HCT116 (cell line): ENCODE data around the gene SYNJ2. TPM values are rescaled to one million over a fixed set of nuclear protein-coding genes. Genes with fewer than 3 reads are reported as not detected.

Source experiments
- ATAC-seq: fragments of 200-7000 bp; cut with Tn5 transposase; 2 replicates; pipeline ENCODE4 v1.9.1; 2020; ENCODE audit warnings: mild to moderate bottlenecking, moderate library complexity
- BruUV-seq: library from RNA; stranded (reverse); fragments of 400-500 nt; replicated peaks from 2 replicates; lab custom pipeline; 2021; lab: Mats Ljungman, UMichigan
- CTCF ChIA-PET: fragments of 300-600 bp; sonication (Branson Sonifier 250); formaldehyde crosslinking; loops from one replicate; lab custom pipeline; 2021; ENCODE audit warnings: antibody characterized with exemption; lab: Charles Lee
- POLR2A ChIA-PET: fragments of 300-600, 350-600 bp; sonication (Branson Sonifier 250); formaldehyde crosslinking; loops from one replicate; lab custom pipeline; 2021; ENCODE audit warnings: antibody characterized with exemption; lab: Charles Lee
- RAD21 ChIA-PET, 2 experiments: fragments of 300-600 bp; sonication (Branson Sonifier 250); formaldehyde crosslinking; loops; one replicate each; lab custom pipeline; 2023; ENCODE audit warnings: low total read pairs in 2 of 2; ENCODE audit not compliant: uncharacterized antibody in 2 of 2, unreplicated experiment in 2 of 2, low non-redundant PET in 1 of 2; lab: Charles Lee
- DNase-seq: peaks from one replicate; pipeline ENCODE4 v3.0.0-alpha.2; 2010; ENCODE audit warnings: low read depth, low spot score
- H2AFZ ChIP-seq: fragments of 200-600 bp; shearing (Covaris generic), sonication (generic); 2 replicates; pipeline ENCODE4 v1.6.1; 2017; ENCODE audit warnings: low read depth, mixed run types, mixed read lengths, antibody characterized with exemption, low read length; ENCODE audit not compliant: poor library complexity, severe bottlenecking
- H3K27ac ChIP-seq: 2 replicates; pipeline ENCODE4 v1.5.1; 2012; ENCODE audit warnings: low read depth, low read length
- H3K27me3 ChIP-seq: fragments of 200-600 bp; sonication (generic); 2 replicates; pipeline ENCODE4 v1.6.1; 2016; ENCODE audit warnings: mixed run types, low read length, mixed read lengths; ENCODE audit not compliant: insufficient read depth
- H3K36me3 ChIP-seq, 2 experiments: fragments of 200-500 bp in 1 of 2; fragments of 200-600 bp in 1 of 2; sonication (Bioruptor generic) in 1 of 2; sonication (generic) in 1 of 2; 2 replicates each; pipeline versions ENCODE4 v1.5.1 to v1.6.1; 2014 to 2016; ENCODE audit warnings: low read length in 2 of 2, inconsistent platforms in 1 of 2, mixed read lengths in 1 of 2, mixed run types in 1 of 2; ENCODE audit not compliant: insufficient read depth in 2 of 2, control insufficient read depth in 1 of 2
- H3K4me1 ChIP-seq, 2 experiments: fragments of 200-600 bp in 1 of 2; sonication (generic) in 1 of 2; 2 replicates each; pipeline versions ENCODE4 v1.5.1 to v1.6.1; 2012 to 2017; ENCODE audit warnings: low read length in 2 of 2, inconsistent platforms in 1 of 2, mild to moderate bottlenecking in 1 of 2, mixed read lengths in 1 of 2, mixed run types in 1 of 2, moderate library complexity in 1 of 2; ENCODE audit not compliant: insufficient read depth in 2 of 2, control insufficient read depth in 1 of 2
- H3K4me2 ChIP-seq: fragments of 200-600 bp; sonication (generic); 2 replicates; pipeline ENCODE4 v1.6.1; 2017; ENCODE audit warnings: mixed run types, low read length, mixed read lengths
- H3K4me3 ChIP-seq, 2 experiments: fragments of 200-600 bp in 1 of 2; sonication (generic) in 1 of 2; replicated peaks in 1 of 2; 2 replicates each; pipeline ENCODE4 v1.5.1; 2011 to 2016; ENCODE audit warnings: low read length in 2 of 2, control low read depth in 1 of 2, low read depth in 1 of 2, mild to moderate bottlenecking in 1 of 2, mixed read lengths in 1 of 2, mixed run types in 1 of 2
- H3K79me2 ChIP-seq: fragments of 200-600 bp; sonication (generic); 2 replicates; pipeline ENCODE4 v1.6.1; 2017; ENCODE audit warnings: mild to moderate bottlenecking, mixed run types, low read length, moderate library complexity, mixed read lengths; ENCODE audit not compliant: insufficient read depth
- H3K9ac ChIP-seq: fragments of 200-600 bp; sonication (generic); 2 replicates; pipeline ENCODE4 v1.6.1; 2016; ENCODE audit warnings: low read length, mixed read lengths
- H3K9me2 ChIP-seq: fragments of 200-600 bp; sonication (generic), shearing (Covaris generic); 2 replicates; pipeline ENCODE4 v1.6.1; 2017; ENCODE audit warnings: mixed run types, mild to moderate bottlenecking, moderate library complexity; ENCODE audit not compliant: insufficient read depth
- H3K9me3 ChIP-seq, 2 experiments: fragments of 200-500 bp in 1 of 2; fragments of 200-600 bp in 1 of 2; sonication (Bioruptor generic) in 1 of 2; sonication (generic) in 1 of 2; 2 replicates each; pipeline ENCODE4 v1.6.1; 2014 to 2017; ENCODE audit warnings: low read length in 2 of 2, mixed read lengths in 2 of 2, inconsistent platforms in 1 of 2, low read depth in 1 of 2, mild to moderate bottlenecking in 1 of 2, mixed run types in 1 of 2, moderate library complexity in 1 of 2; ENCODE audit not compliant: control insufficient read depth in 1 of 2, insufficient read depth in 1 of 2
- H4K20me1 ChIP-seq: fragments of 200-600 bp; sonication (generic), shearing (Covaris generic); 2 replicates; pipeline ENCODE4 v1.6.1; 2017; ENCODE audit warnings: mixed run types, mild to moderate bottlenecking, moderate library complexity; ENCODE audit not compliant: insufficient read depth
- CEBPB ChIP-seq: IDR thresholded peaks from 2 replicates; pipeline ENCODE4 v1.6.1; 2012; ENCODE audit warnings: low read depth
- CTCF ChIP-seq, 3 experiments: fragments of 200-600 bp in 1 of 3; sonication (generic) in 1 of 3; IDR thresholded peaks in 2 of 3; conservative IDR thresholded peaks in 1 of 3; 2 replicates each; pipeline ENCODE4 v1.5.1; 2012 to 2017; ENCODE audit warnings: low read depth in 2 of 3, low read length in 2 of 3, antibody characterized with exemption in 1 of 3, borderline replicate concordance in 1 of 3, control low read depth in 1 of 3, mild to moderate bottlenecking in 1 of 3, mixed read lengths in 1 of 3, mixed run types in 1 of 3, moderate library complexity in 1 of 3; ENCODE audit not compliant: insufficient read depth in 1 of 3
- ELF1 ChIP-seq: IDR thresholded peaks from 2 replicates; pipeline ENCODE4 v1.6.1; 2012; ENCODE audit warnings: low read depth, borderline replicate concordance
- EZH2 ChIP-seq: fragments of 200-600 bp; sonication (generic); IDR thresholded peaks from 2 replicates; pipeline ENCODE4 v1.6.1; 2017; ENCODE audit warnings: antibody characterized with exemption, mixed run types
- EZH2phosphoT487 ChIP-seq: fragments of 200-600 bp; IDR thresholded peaks from 2 replicates; pipeline ENCODE4 v1.6.1; 2018; ENCODE audit warnings: antibody characterized with exemption, borderline replicate concordance
- REST ChIP-seq: IDR thresholded peaks from 2 replicates; pipeline ENCODE4 v1.6.1; 2012; ENCODE audit warnings: low read depth
- SP1 ChIP-seq: IDR thresholded peaks from 2 replicates; pipeline ENCODE4 v1.6.1; 2012; ENCODE audit warnings: low read depth
- SRF ChIP-seq: IDR thresholded peaks from 2 replicates; pipeline ENCODE4 v1.6.1; 2012; ENCODE audit warnings: low read depth
- YY1 ChIP-seq: IDR thresholded peaks from 2 replicates; pipeline ENCODE4 v1.6.1; 2011; ENCODE audit warnings: low read length, low read depth, moderate library complexity, mild to moderate bottlenecking; ENCODE audit not compliant: insufficient replicate concordance; ENCODE audit errors: extremely low read depth
- ZFX ChIP-seq: fragments of 450-650 bp; IDR thresholded peaks from 2 replicates; pipeline ENCODE4 v1.6.1; 2017
- ZNF274 ChIP-seq: fragments of 200-500 bp; sonication (Bioruptor generic); IDR thresholded peaks from 2 replicates; pipeline ENCODE4 v1.6.1; 2014; ENCODE audit warnings: mild to moderate bottlenecking, low read depth, low read length, inconsistent platforms
- intact Hi-C: fragments of 100-400 bp; cut with micrococcal nuclease; formaldehyde crosslinking; loops from 2 replicates; pipeline ENCODE4 v1.10.0; 2022
- total RNA-seq: library from RNA; stranded (reverse); gene quantifications from one replicate; pipeline ENCODE4 v1.2.1, GENCODE V29; 2021; ENCODE audit not compliant: unreplicated experiment

Gene SYNJ2
- total RNA-seq, 1 experiment from 2014 or later: 23.9 TPM

- no peak for TF ChIP-seq YY1
- TF ChIP-seq ZNF274: no peak
- no peak for TF ChIP-seq REST
- no peak for TF ChIP-seq ZFX
- no peak for TF ChIP-seq SP1
Observed at GRCh38 chr6:158050955-158051354, 69.3 kb downstream of the SYNJ2 start (continued).

- ChIA-PET POLR2A (no interaction called here), CTCF (interaction anchor here (0.6 kb wide), 1 partner anchor 58 kb away, joined by 3 read pairs; no protein-coding TSS in a partner anchor), RAD21 (no interaction called here)
- no TSS peak for BruUV-seq
- H3K27ac ChIP-seq: no peak overlapping the region
- DNase-seq: no peak
- no peaks in the 10 kb centered on the region for H4K20me1 ChIP-seq
- H3K4me2 ChIP-seq: no peak overlapping the region
- no peak for ATAC-seq
- intact Hi-C loops: no loop called here
- no peaks in the 10 kb centered on the region for H3K9me2 ChIP-seq
- H3K9ac ChIP-seq: no peak overlapping the region
- H3K4me3 ChIP-seq: no peak overlapping the region
- H3K9me3 ChIP-seq: no peaks in the 10 kb centered on the region
- H3K79me2 ChIP-seq: no peaks in the 10 kb centered on the region; the same call in 1 of the 2 replicates
- no peak overlapping the region for H2AFZ ChIP-seq
- TF ChIP-seq CTCF (IDR thresholded peaks at IDR 0.05 in 2 of 3, conservative IDR thresholded peaks at IDR 0.05 in 1 of 3; ENCODE audit: borderline replicate concordance in 1 of 3, insufficient read depth in 1 of 3, low read depth in 2 of 3, low read length in 2 of 3) (no peak), EZH2 (no peak), CEBPB (no peak), ZFX (no peak), ZNF274 (no peak), SP1 (no peak), ELF1 (no peak), SRF (no peak), EZH2phosphoT487 (no peak)
- no peaks in the 10 kb centered on the region for H3K36me3 ChIP-seq
- H3K4me1 ChIP-seq: peaks cover 16 to 27% of the 10 kb centered on the region in 2 experiments
- H3K27me3 ChIP-seq: no peaks in the 10 kb centered on the region
Observed at GRCh38 chr6:158051968-158052367, 70.3 kb downstream of the SYNJ2 start.
